WI38 (cell line): Measurements from ENCODE around the gene RMDN3.

Experiments used
- H3K4me3 ChIP-seq: 2 replicates; pipeline ENCODE4 v1.5.1; 2011; ENCODE audit warnings: low read depth, mild to moderate bottlenecking, control low read depth, low read length
- CTCF ChIP-seq: IDR thresholded peaks from 2 replicates; pipeline ENCODE4 v1.5.1; 2012; ENCODE audit warnings: low read depth, mild to moderate bottlenecking, control low read depth, low read length

Gene RMDN3

GRCh38 chr15:40785814-40786213 lies 30.8 kb upstream of the RMDN3 start:
- TF ChIP-seq CTCF = no peak
- no peak overlapping the region for H3K4me3 ChIP-seq

DNA sequence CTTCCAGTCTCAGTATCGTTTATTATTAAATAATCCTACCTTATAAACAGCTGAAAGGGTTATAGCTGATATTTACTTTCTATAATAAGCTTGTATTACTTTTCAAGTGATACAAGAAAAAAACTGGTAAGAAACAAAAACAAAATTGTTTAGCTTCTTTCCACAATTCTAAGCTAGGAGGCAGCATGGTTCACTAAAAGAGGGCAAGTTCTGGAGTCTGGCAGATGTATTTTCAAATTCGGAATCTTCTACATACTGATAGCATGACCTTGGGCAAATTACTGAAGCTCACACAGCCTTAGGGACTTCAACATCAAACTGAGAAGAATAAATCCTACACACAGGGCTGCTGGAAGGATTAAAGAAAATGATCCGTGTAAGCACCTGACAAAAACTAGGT lies 30.1 kb upstream of the RMDN3 start:
- no peak overlapping the region for H3K4me3 ChIP-seq
- no peak for TF ChIP-seq CTCF

- no peak overlapping the region for H3K4me3 ChIP-seq
- TF ChIP-seq CTCF = no peak
These were observed 27.7 kb upstream of the RMDN3 start for GRCh38 chr15:40782609-40783227.

GRCh38 chr15:40776537-40777141 lies 21.6 kb upstream of the RMDN3 start:
- no peak overlapping the region for H3K4me3 ChIP-seq
- no peak for TF ChIP-seq CTCF

DNA sequence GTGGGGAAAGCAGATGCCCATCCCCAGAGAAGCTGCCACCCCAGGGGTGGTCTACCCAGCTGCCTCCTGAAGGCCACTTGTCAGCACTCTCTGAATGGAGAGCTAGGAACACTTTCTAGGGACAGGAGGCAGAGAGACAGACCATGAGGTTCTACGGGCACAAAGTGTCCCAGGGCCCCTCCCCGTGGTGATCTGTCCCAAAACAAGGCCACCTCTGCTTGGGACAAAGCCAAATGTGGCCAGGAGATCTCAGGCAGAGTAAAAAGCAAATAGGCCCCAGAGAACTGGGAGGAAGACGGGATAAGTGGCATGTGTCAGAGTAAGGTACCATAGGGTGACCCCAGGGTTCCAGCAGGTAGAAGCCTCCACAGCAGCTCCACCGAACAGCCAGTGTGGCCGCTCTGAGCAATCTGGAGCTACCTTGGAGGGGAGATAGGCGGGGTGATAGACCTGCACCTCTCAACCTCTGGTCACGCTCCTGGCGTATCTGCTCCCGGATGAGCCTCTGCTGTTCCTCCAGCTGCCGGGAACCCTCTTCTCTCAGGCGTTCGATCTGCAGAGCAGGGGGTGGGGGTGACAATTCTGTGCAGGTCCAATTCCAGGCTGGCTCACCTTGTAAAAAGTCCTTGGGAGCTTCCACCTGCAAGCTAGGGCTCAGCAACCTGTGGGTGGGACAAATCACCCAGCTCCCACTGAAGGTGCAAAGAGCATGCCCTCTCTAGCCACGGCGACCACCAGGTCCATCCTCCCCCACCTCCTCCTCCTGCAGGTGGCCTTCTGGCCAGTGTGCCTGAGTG lies 20.9 kb upstream of the RMDN3 start:
- TF ChIP-seq CTCF = no peak
- no peak overlapping the region for H3K4me3 ChIP-seq

GRCh38 chr15:40775007-40775406 lies 20.0 kb upstream of the RMDN3 start:
- no peak overlapping the region for H3K4me3 ChIP-seq
- no peak for TF ChIP-seq CTCF

DNA sequence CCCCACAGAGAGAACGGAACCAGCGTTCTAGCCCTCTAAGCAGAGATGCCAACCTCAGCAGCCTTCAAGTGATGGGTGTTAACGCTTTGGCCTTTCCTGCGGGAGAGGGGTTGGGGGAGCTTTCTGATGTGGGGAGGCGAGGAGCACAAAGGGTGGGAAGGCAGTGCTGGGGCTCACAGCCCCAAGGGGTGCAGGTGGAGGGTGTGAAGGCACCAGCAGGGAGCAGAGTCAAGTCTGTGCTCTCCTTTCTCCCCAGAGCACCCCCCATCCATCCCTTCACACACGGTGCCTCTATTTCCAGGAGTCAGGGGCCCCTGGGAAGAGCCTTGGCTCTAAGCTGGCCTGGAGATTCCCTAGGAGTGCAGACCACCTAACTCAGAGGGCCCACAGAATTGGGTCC lies 18.8 kb upstream of the RMDN3 start:
- H3K4me3 ChIP-seq = no peak overlapping the region
- TF ChIP-seq CTCF = no peak
